Large intestine (tissue), 3 donors: ENCODE results near the gene TSPEAR. TPM values are rescaled to one million over a fixed set of nuclear protein-coding genes. Genes with fewer than 3 reads are reported as not detected.

Source experiments
- DNase-seq, 2 donors: peaks; one replicate each; pipeline versions ENCODE4 v3.0.0 to v3.0.0-alpha.2; 2013
- H3K27ac ChIP-seq: one replicate; pipeline ENCODE4 v1.5.1; 2013; ENCODE audit warnings: low read length
- H3K27me3 ChIP-seq: 2 replicates; pipeline ENCODE4 v1.6.1; 2013; ENCODE audit warnings: low read length; ENCODE audit not compliant: control insufficient read depth, insufficient read depth
- H3K36me3 ChIP-seq: 2 replicates; pipeline ENCODE4 v1.6.1; 2013; ENCODE audit warnings: low read length; ENCODE audit not compliant: control insufficient read depth, insufficient read depth
- H3K4me1 ChIP-seq: one replicate; pipeline ENCODE4 v1.6.1; 2013; ENCODE audit warnings: low read length; ENCODE audit not compliant: control insufficient read depth, insufficient read depth
- H3K4me3 ChIP-seq: one replicate; pipeline ENCODE4 v1.5.1; 2013; ENCODE audit warnings: low read length
- H3K9me3 ChIP-seq: one replicate; pipeline ENCODE4 v1.6.1; 2013; ENCODE audit warnings: mild to moderate bottlenecking, low read depth, low read length, moderate library complexity; ENCODE audit not compliant: control insufficient read depth
- WGBS: methylation state at CpG from one replicate; pipeline ENCODE4 v1.1.5; 2013; ENCODE audit warnings: low lambda C conversion rate; ENCODE audit not compliant: insufficient coverage; 5-methylcytosine and 5-hydroxymethylcytosine counted together
- polyA plus RNA-seq: library from polyadenylated mRNA; unstranded; fragments of 120-200 nt; gene quantifications from one replicate; pipeline ENCODE4 v1.2.1, GENCODE V29; 2013

Gene TSPEAR
- polyA plus RNA-seq, 1 donor = 0.55 TPM

- Histone ChIP-seq H3K4me3 (no peak overlapping the region), H3K9me3 (peaks cover 16% of the 10 kb centered on the region), H3K27ac (peak overlapping the region; percentile 96), H3K36me3 (peaks cover 10% of the 10 kb centered on the region), H3K27me3 (peaks cover 2% of the 10 kb centered on the region), H3K4me1 (peaks cover 30% of the 10 kb centered on the region)
- DNase-seq = no peak
- no CpG with 5 or more reads among the region's 44 CpGs for WGBS
Observed at GRCh38 chr21:44456915-44457736, 254.2 kb downstream of the TSPEAR start.

DNA sequence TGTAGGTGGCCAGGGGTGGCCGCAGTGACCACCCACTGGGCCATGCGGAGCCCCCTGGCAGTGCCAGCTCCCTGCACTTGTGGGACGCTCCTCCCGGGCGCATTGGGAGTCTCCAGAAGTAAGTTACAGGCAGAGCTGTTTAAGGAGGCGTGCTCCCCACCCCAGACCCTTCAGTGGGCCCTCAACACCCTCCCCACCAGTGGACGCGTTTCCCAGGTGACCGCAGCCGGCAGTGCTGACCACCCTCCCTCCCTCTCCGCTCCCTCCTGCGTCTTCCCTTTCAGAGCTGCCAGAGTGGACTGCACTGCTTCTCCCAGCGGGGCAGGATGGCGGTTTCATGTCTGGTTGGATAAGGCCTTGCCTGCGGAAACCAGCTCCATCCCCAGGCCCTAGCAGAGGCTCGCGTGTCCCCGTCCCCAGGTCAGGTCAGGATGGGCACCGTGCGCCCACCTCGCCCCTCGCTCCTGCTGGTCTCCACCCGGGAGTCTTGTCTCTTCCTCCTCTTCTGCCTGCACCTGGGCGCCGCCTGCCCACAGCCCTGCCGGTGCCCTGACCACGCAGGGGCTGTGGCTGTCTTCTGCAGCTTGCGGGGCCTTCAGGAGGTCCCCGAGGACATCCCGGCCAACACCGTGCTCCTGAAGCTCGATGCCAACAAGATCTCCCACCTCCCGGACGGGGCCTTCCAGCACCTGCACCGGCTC lies 255.0 kb downstream of the TSPEAR start:
- DNase-seq = no peak

GRCh38 chr21:44455524-44456213 lies 255.7 kb downstream of the TSPEAR start:
- Histone ChIP-seq H3K27ac (peak overlapping the region; percentile 60), H3K4me1 (peaks cover 30% of the 10 kb centered on the region), H3K4me3 (peak overlapping the region; percentile 68), H3K36me3 (peaks cover 10% of the 10 kb centered on the region), H3K27me3 (peaks cover 5% of the 10 kb centered on the region), H3K9me3 (peaks cover 16% of the 10 kb centered on the region)
- no CpG with 5 or more reads among the region's 72 CpGs for WGBS
- peak; percentile 42 to 60 for DNase-seq

More for the DNA sequence above, 255.0 kb downstream of the TSPEAR start:
- H3K27me3 ChIP-seq = peaks cover 5% of the 10 kb centered on the region
- peaks cover 10% of the 10 kb centered on the region for H3K36me3 ChIP-seq
- H3K4me3 ChIP-seq = peak overlapping the region; percentile 68
- 20% methylated on average over 1 of the region's 35 CpGs for WGBS
- peak overlapping the region; percentile 60 for H3K27ac ChIP-seq
- H3K4me1 ChIP-seq = peaks cover 30% of the 10 kb centered on the region
- peaks cover 16% of the 10 kb centered on the region for H3K9me3 ChIP-seq

- peaks cover 30% of the 10 kb centered on the region for H3K4me1 ChIP-seq
- no CpG with 5 or more reads among the region's 45 CpGs for WGBS
Observed at GRCh38 chr21:44454747-44455523, 256.4 kb downstream of the TSPEAR start, which contains the start of gene LRRC3. Gene LRRC3 (plus strand): TSS chr21:44455510. CDS start chr21:44456645, 1,135 bp downstream.

DNA sequence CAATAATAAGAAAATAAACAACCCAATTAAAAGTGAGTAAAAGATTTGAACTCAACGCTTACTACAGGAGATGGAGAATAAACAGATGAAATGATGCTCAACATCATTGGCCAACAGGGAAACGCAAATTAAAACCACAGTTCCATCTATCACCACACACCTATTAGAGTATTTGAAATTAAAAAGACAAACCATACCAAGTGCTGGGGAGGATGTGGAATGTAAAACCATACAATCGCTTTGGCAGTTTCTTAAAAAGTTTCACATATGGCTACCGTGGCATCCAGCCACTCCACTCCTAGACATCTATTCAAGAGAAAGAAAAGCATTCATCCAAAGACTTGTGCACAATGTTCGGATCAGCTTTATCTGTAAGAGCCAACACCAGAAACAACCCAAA lies 257.3 kb downstream of the TSPEAR start:
- H3K27ac ChIP-seq = no peak overlapping the region
- H3K4me3 ChIP-seq = no peak overlapping the region
- H3K4me1 ChIP-seq = peaks cover 26% of the 10 kb centered on the region
- 100% methylated on average over 1 of the region's 5 CpGs for WGBS
- peaks cover 16% of the 10 kb centered on the region for H3K9me3 ChIP-seq
- H3K36me3 ChIP-seq = peaks cover 7% of the 10 kb centered on the region
- peaks cover 5% of the 10 kb centered on the region for H3K27me3 ChIP-seq
- no peak for DNase-seq

More at GRCh38 chr21:44454747-44455523, 256.4 kb downstream of the TSPEAR start, which contains the start of gene LRRC3:
- Histone ChIP-seq H3K36me3 (peaks cover 10% of the 10 kb centered on the region), H3K9me3 (peaks cover 16% of the 10 kb centered on the region), H3K27ac (peak within 1 kb of the TSS; percentile 60), H3K27me3 (peaks cover 5% of the 10 kb centered on the region), H3K4me3 (peak within 1 kb of the TSS; percentile 68)
- peak; percentile 80 to 88 for DNase-seq

DNA sequence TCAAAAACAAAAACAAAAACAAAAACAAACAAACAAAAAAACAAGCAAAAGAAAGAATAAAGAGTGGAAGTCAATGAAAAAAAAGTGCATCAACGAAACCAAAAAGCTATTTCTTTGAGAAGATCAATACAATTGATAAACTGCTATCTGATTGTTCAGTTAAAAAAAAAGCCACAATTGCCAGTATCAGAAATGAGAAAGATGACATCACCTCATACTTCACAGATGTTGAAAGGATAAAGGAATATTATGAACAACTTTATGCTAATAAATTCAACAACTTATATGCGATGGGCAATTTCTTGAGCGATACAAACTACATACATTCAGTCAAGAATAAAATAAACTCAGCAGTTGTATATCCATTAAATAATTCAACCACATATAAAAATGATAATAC lies 258.3 kb downstream of the TSPEAR start:
- peaks cover 18% of the 10 kb centered on the region for H3K4me1 ChIP-seq
- WGBS = 100% methylated on average over 1 of the region's 3 CpGs
- no peak overlapping the region for H3K27ac ChIP-seq
- peaks cover 5% of the 10 kb centered on the region for H3K27me3 ChIP-seq
- H3K4me3 ChIP-seq = no peak overlapping the region
- DNase-seq = no peak
- peaks cover 7% of the 10 kb centered on the region for H3K36me3 ChIP-seq
- peaks cover 16% of the 10 kb centered on the region for H3K9me3 ChIP-seq

DNA sequence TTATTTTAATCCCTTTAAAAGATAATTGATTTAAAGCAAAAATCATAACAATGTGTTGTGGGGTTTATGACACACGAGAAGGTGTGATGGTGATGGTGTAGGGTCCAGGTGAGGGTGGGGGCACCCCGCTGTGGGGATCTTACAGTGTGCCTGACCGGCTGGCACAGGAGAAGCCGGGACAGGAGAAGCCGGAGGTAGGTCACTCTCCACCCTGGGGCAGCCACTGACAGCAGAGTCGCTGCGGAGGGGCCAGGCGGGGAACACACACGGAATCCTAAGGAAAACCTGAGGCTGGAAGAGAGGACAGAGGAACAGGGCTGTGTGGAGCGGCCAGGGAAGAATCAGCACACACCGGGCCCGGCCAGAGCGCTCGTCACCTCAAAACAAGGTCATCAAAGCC lies 260.4 kb downstream of the TSPEAR start:
- Histone ChIP-seq H3K27me3 (peaks cover 5% of the 10 kb centered on the region), H3K9me3 (peaks cover 10% of the 10 kb centered on the region), H3K4me3 (no peak overlapping the region), H3K36me3 (no peaks in the 10 kb centered on the region), H3K27ac (no peak overlapping the region), H3K4me1 (no peaks in the 10 kb centered on the region)
- no peak for DNase-seq
- WGBS = no CpG with 5 or more reads among the region's 14 CpGs

- no peak overlapping the region for H3K4me3 ChIP-seq
- H3K9me3 ChIP-seq = peaks cover 10% of the 10 kb centered on the region
- DNase-seq = no peak
- H3K27me3 ChIP-seq = peaks cover 5% of the 10 kb centered on the region
- no peaks in the 10 kb centered on the region for H3K4me1 ChIP-seq
- H3K27ac ChIP-seq = no peak overlapping the region
- H3K36me3 ChIP-seq = no peaks in the 10 kb centered on the region
- no CpG with 5 or more reads among the region's 14 CpGs for WGBS
Observed at GRCh38 chr21:44450402-44450801, 261.0 kb downstream of the TSPEAR start.

GRCh38 chr21:44449473-44450363 lies 261.7 kb downstream of the TSPEAR start:
- no peaks in the 10 kb centered on the region for H3K4me1 ChIP-seq
- H3K4me3 ChIP-seq = no peak overlapping the region
- peaks cover 5% of the 10 kb centered on the region for H3K27me3 ChIP-seq
- H3K27ac ChIP-seq = no peak overlapping the region
- no peak for DNase-seq
- H3K9me3 ChIP-seq = peaks cover 6% of the 10 kb centered on the region
- WGBS = 20% methylated on average over 1 of the region's 28 CpGs
- no peaks in the 10 kb centered on the region for H3K36me3 ChIP-seq
